Stimulated activated CD4-positive, alpha-beta T cell treated with anti-CD3 and anti-CD28 coated beads, TNF-alpha, amount 100 ng/mL, for 1 hour (primary cell): ENCODE data around the gene RRP1.

ENCODE experiments used
- DNase-seq, 3 donors: peaks; one replicate each; pipeline ENCODE4 v3.0.0-alpha.2; 2020; ENCODE audit warnings: low read depth in 3 of 3, low spot score in 1 of 3

RRP1 gene

DNA sequence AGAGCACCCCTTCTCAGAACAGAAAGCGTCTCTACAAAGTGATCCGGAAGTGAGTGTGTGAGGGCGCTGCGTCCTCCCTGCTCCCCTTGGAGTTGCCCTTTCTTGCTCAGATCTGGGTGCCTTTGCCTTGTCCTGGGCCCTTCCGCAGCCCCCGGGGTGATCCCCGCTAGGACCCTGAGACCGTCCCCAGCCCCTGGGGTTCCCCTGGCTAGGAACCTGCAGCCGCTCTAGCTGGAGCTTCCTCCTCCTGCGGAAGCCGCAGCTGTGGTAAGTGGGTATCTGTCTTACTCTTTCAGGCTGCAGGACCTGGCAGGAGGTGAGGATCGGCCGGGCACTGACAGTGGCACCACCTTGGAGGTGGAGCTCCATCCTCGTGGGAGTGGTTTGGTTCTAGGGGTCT is 11.2 kb downstream of the RRP1 start:
- no peak for DNase-seq

GRCh38 chr21:43801006-43801783 is 11.8 kb downstream of the RRP1 start:
- no peak for DNase-seq

GRCh38 chr21:43802713-43803313 is 13.4 kb downstream of the RRP1 start:
- no peak for DNase-seq

GRCh38 chr21:43803558-43804300 is 14.4 kb downstream of the RRP1 start:
- DNase-seq: no peak

DNA sequence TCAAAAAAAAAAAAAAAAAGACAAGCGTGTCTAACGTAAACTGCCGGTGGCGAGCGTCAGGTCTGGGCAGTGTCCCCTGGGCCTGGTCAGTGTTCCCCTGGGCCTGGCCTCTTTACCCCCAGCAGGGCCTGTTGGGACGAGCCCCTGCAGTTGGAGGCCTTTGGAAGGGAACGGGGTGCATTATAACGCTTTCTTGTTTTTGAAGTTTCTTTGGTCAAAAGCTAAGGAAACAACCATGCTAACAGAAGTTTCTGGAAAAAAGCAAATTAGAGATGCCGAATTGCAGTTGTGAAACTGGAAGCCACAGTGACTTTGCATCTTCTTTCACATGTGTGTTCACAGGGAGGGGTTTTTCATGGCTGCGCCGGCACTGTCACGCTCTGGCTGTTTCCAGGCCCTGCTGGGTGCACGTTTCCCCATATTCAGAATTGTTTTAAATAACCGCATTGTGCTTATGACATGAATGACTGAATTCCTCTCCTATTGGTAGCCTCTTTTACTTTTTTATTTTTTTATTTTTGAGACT is 16.0 kb downstream of the RRP1 start:
- DNase-seq: no peak

DNA sequence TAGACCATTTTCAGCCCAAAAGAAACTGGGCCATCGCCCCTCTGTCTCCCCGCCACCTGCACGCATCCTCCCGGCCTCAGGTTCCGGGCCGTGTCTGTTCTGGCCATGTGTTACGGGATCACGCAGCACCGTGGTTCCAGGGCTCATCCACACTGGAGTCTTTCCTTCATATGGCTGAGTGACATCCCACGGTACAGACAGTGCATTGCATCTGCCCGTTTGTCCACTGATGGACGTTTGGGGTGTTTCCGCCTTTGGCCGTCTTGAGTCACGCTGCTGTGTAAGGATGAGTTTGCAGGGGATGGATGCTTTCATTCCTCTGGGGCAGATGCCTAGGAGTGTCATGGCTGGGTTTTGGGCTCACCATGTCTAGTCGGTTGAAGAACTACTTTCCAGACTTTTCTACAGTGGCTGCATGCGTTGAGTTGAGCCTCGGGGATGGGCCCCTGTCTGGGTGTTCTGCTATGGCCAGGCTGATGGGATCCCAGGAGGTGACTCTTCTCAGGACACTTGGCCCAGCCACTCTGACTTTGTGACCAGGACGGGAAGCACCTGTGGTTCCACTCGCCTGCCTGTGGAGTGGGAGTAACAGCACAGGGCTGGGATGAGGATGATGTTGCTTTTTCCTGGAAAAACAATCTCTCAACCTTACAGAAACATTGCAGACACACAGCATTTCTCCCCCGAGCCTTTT is 16.8 kb downstream of the RRP1 start:
- no peak for DNase-seq

- DNase-seq: no peak
Observed at GRCh38 chr21:43808367-43808766, 19.0 kb downstream of the RRP1 start.

GRCh38 chr21:43808832-43809251 is 19.5 kb downstream of the RRP1 start:
- no peak for DNase-seq

- DNase-seq: no peak
Observed at GRCh38 chr21:43809346-43809799, 20.0 kb downstream of the RRP1 start.

DNA sequence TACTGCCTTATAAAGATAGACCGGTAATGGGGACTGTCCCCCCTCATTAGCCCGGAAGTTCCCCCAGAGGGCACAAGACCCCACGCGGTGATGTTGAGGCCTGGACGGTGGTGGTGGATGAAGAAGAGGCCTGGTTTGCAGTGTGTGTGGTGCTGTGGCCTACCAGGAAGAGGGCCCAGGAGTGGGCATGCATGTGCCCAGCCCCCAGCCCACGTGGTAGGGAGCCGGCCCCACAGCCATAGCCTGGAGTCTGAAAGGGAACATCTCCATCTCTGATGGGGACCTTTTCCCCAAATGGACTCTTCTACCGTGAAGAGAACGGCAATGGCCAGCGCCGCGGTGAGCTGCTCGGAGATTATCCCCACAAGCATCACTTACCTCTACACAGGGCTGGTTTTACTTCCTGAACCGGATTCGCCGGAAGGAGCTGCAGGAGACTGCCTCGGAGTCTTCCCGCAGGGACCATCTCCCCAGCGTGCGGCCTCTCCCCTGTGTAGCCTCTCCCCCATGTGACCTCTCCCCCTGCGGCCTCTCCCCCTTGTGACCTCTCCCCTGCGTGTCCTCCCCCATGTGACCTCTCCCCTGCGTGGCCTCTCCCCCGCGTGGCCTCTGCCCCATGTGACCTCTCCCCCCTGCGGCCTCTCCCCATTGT is 20.6 kb downstream of the RRP1 start:
- no peak for DNase-seq

- peak; percentile 55 to 90 (median 66) for DNase-seq
Observed at GRCh38 chr21:43810505-43811261, 21.3 kb downstream of the RRP1 start.

- no peak for DNase-seq
Observed at GRCh38 chr21:43811262-43812105, 22.1 kb downstream of the RRP1 start.

- no peak for DNase-seq
Observed at GRCh38 chr21:43812139-43812821, 22.9 kb downstream of the RRP1 start.

GRCh38 chr21:43812957-43813655 is 23.7 kb downstream of the RRP1 start:
- no peak for DNase-seq

DNA sequence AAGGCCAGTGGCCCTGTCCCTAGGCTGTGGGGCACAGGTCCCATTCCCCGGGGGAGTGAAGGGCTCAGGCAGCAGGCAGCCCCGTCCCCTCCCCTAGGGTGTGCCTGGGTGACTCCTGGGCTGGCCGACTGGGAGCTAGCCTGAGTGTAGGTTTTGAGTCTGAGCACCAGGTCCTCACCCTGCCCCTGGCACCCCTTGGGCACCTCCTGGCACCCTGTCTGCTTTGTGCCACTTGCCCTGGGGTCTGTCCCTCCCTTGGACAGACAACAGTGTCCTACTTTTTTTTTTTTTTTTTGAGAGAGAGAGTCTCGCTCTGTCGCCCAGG is 24.2 kb downstream of the RRP1 start:
- DNase-seq: no peak

GRCh38 chr21:43814215-43815106 is 25.1 kb downstream of the RRP1 start:
- DNase-seq: no peak

DNA sequence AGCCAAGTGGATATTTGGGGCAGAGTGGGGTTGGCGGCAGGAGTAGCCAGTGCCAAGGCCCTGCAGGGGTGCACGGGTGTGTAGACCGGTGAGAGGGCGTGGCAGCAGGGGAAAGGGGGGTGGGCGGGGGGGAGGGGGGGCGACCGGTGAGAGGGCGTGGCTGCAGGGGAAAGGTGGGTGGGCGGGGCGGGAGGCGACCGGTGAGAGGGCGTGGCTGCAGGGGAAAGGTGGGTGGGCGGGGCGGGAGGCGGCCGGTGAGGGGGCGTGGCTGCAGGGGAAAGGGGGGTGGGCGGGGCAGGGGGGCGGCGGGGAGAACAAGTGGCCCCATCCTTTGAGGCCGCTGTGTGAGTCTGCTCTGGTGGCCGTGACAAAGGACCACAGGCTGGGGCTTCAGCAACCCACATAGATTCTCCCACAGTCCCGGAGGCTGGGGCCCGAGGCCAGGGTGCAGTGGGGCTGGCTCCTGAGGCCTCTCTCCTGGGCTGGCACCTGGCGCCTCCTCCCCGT is 25.8 kb downstream of the RRP1 start:
- DNase-seq: no peak
